GM18520 (cell line): ENCODE measurements around the gene CKAP2.
"Not testable (repeated sequence)": the region's sequence is repeated elsewhere in the genome, so short reads cannot be mapped to it uniquely, and the experiment has no call there.

Source experiments
- ATAC-seq: cut with Tn5 transposase; IDR thresholded peaks from one replicate; pipeline ENCODE4 v1.9.1; 2021; ENCODE audit not compliant: unreplicated experiment

CKAP2 gene

DNA sequence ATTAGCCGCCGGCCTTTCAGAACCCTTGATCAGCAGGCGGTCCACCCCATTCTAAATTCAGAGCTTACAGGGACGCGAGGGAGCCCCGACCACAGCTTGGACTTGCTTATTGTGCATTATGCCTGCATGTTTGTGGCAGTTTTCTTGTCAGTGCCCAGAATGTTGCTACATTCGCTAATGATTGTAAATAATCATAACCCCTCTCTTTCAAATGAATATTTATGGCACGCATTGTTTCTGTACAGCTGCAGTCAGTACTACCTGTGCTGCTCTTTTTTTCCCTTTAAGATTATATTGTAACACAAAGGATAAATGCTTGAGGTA is 4.5 kb upstream of the CKAP2 start:
- ATAC-seq = no peak

DNA sequence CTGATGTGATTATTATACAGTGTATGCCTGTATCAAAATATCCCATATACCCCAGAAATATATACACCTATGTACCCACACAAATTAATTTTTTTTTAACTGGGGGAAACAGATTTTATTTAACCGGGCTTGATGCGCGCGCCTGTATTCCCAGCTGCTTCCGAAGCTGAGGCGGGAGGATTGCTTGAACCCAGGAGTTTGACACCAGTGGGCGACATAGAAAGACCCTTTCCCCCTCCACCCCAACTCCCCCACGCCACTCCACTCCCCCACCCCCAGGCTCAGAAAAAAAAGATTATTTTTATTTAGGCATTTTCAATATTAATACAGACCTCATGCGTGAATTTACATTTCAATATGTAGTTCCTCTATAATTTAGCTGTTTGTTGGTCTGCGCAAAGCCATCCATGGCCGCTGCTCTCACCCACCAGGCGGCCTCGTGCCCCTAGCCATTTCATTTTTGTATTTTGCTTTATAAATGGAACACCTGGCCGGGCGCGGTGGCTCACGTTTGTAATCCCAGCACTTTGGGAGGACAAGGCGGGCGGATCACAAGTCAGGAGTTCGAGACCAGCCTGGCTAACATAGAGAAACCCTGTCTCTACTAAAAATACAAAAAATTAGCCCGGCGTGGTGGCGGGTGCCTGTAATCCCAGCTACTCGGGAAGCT is 4.0 kb upstream of the CKAP2 start:
- ATAC-seq = no peak

DNA sequence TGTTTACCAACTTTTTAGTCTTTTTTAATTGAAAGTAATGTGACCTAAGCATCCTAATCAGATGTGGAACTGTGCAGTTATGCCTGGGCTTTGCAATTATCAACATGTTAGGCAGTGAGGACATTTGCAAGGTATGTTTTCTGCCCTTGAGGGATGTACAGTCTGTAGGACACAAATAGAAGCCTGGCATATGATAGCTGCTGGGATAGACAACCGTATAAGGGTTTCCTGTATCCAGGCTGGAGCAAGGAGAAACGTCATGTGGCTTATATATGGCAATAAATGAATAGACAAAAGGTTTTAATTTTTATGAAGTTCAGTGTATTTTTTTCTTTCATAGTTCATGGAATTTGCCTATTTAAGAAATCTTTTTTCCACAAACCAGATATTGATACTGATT is 2.8 kb upstream of the CKAP2 start:
- no peak for ATAC-seq

DNA sequence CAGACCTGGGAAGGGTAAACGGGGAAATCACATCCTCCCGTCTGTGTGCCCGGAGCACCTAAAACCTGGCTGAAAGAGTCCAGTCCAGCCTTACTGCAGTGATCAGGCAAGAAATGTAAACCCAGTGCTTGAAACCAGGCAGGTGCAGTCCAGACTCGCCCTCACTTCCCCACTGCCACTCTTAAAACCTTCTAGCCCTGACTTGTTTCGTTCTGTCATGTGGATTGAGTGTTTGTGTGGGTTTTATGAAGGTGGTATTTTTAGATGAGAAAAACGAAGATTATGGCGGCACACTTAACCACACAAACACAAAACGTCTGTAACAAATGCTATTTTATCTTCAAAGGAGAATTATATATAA is 839 bp upstream of the CKAP2 start:
- ATAC-seq = peak; percentile 17

DNA sequence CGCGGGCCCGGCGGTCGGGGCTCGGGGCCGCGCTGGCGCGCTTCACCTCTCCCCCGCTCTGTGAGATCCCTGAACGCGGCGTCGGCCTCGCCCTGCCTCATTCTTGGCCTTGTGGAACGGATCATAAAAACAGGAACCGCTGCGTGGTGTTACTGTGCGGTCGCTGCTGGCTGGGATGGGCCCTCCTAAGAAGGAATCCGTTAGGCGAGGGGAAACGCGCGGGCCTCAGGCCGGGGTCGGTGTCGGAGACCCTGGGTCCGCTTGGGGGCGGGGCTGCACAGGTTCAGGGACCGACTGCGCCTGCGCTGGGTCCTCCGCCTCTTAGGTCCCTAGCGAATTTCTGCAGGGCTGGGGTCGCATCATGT is 381 bp downstream of the CKAP2 start:
- ATAC-seq = peak; percentile 1

DNA sequence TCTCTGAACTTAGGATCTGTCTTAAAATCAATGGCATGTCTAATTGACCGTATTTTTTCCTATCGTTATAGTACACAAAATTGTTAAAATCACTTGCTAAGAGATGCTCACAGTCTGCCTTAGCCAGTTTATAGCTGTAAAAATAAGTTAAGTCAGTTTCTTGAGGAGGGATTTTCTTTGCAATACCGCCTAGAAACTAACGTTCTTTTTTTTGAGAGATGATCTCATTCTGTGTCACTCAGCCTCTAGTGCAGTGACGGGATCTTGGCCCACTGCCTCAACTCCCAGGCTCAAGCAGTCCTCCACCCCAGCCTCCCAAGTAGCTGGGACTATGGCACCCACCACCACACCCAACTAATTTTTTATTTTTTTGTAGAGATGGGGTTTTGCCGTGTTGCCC is 4.4 kb downstream of the CKAP2 start:
- ATAC-seq = no peak

DNA sequence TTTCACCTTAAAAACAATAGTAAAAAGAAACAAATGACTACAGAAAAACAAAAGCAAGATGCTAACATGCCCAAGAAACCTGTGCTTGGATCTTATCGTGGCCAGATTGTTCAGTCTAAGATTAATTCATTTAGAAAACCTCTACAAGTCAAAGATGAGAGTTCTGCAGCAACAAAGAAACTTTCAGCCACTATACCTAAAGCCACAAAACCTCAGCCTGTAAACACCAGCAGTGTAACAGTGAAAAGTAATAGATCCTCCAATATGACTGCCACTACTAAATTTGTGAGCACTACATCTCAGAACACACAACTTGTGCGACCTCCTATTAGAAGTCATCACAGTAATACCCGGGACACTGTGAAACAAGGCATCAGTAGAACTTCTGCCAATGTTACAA is 6.0 kb downstream of the CKAP2 start:
- no peak for ATAC-seq

DNA sequence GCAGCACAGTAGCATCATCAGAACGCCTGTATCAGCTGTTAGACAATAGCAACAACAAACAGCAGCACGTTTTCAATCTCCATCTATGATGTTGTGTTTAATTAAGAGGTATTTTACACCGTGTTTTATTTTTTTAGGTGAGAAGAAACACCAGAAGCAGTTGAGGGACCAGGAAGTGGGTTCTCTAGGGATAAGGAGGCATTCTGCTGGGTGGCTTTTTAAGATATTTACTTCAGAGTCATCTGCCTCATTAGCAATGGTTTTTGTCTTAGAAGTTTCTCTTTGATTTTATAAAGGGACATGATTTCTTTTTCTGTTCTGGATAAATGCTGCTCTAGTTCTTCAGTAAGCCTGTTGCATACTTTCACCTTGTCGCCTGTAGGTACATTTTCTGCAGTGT is 8.2 kb downstream of the CKAP2 start:
- ATAC-seq = no peak

DNA sequence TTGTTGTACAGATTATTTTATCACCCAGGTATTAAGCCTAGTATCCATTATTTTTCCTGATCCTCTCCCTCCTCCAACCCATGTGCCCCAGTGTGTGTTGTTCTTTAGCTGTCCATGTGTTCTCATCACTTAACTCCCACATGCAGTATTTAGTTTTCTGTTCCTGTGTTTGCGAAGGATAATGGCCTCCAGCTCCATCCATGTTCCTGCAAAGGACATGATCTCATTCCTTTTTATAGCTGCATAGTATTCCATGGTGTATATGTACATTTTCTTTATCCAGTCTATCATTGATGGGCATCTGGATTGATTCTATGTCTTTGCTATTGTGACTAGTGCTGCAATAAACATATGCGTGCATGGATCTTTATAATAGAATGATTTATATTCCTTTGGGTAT is 13.2 kb downstream of the CKAP2 start:
- not testable (repeated sequence) for ATAC-seq

DNA sequence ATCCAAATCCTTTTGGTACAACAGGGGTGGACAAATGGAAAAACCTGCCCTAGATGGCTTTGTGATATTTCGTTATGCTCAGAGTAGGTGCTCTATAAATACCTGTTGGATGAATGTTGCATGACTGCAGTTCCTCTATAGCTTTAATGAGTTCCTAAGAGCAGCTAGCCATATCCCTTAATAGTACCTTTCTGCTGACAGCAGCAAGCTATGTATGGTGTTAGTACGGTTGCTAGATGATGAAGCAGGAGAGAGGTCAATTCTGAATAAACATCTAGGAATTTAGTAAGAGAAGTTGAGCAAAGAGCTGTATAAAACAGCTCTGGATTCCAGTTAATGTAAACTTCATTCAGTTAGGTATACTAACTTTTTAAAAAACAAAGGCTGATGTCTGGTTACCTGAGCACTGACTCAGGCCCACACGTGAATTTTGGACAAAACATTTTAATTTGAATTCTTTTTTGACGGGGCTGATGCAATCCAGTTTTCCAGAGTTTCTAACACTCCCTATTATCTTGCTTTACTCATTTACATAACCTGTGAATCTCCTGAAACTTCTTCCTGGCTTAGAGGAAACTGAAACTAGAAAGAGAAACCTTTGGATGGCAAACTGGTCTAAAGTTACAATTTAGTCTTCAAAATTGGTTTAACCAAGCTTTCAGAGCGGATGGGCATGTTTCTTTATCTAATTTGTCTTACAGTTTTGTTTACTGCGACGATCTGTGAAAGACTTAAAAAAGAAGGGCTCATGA is 25.6 kb downstream of the CKAP2 start:
- ATAC-seq = not testable (repeated sequence)

DNA sequence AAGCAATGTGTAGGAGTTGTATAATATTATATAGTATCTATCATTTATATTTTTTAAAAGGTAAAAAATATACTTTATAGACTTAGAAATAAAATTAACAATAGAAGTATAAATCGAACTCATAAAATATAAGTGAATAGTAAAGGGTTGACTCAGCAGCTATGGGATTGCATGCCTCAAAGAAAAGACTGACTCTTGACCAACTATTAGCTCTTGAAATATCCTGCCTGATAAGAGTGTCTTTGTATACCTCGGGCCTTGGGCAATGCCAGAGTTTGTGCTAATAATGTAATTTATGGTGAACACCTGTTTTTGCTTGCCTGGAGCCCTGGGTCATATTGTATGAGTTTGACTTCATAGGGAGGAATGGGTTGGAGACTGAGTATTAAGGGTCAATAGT is 31.8 kb downstream of the CKAP2 start:
- ATAC-seq = not testable (repeated sequence)

DNA sequence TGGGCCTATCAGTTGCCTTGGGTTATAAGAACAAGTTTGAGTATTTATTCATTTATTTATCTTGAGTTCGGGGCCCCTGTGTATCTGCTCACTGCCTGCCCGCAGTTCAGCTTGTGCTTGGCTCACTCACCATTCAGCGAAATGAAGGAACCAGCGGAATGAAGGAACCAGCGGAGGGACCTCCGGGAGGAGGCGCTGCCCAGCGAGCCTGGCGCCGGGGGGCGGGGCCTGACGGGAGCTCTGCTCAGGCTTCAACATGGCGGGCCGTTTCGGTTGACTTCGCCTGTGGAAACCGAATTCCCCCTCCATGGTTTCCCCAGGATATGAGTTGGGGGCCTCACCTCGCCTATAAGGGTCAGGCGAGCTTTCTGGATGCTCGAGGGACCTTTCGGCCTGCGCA is 33.5 kb downstream of the CKAP2 start:
- not testable (repeated sequence) for ATAC-seq

DNA sequence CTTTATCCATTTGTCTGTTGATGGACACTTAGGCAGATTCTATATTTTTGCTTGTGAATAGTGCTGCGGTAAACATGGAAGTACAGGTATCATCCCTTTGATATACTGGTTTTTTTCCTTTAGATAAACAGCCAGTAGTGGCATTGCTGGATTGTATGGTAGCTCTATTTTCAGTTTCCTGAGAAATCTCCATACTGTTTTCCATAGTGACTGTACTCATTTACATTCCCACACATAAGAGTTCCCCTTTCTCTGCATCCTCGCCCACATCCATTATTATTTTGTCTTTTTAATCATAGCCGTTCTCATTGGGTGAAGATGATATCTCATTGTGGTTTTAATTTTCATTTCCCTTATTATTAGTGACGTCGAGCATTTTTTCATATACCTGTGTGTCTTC is 35.7 kb downstream of the CKAP2 start:
- not testable (repeated sequence) for ATAC-seq

DNA sequence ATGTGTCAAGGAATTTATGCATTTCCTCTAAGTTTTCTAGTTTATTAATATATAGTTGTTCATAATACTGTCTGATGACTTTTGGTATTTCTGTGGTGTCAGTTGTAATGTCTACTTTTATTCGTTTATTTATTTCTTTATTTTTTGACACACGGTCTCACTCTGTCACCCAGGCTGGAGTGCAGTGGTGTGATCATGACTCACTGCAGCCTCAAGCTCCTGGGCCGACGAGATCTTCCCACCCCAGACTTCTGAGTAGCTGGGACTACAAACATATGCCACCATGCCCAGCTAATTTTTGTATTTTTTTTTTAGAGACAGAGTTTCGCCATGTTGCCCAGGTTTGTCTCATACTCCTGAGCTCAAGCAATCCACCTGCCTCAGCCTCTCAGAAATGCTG is 39.0 kb downstream of the CKAP2 start:
- not testable (repeated sequence) for ATAC-seq

DNA sequence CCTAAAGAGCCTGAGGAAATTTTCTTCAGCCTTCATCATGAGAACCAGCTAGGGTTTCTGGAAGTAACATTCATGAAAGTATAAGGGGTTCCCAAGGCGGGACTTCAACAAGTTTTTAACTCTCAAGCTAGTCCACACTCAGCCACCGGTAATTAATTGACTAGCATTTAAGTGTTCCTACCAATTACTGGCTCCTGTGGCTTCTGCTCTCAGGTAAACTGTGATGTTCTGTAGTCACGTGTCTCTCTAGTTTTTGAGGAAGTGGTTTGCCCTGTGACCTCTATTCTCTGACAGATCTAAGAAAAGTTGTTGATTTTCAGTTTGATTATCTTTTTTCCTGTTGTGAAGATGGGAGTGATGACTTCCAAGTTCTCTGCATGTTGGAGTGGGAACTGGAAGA is 42.7 kb downstream of the CKAP2 start:
- peak; percentile 55 for ATAC-seq

DNA sequence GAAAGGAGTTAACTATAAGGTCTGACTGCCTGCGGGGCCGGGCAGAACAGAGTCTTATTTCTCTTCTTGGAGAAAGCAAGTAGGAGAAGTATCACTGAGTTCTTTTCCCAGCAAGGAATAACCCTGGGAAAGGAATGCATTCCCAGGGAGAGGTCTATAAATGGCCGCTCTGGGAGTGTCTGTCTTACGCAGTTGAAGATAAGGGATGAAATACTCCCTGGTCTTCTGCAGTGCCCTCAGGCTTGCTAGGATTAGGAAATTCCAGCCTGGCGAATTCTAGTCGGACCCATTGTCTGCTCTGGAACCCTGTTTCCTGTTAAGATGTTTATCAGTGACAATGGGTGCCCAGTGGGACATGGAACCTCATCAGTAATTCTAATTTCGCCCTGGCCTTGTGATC is 47.0 kb downstream of the CKAP2 start:
- not testable (repeated sequence) for ATAC-seq

DNA sequence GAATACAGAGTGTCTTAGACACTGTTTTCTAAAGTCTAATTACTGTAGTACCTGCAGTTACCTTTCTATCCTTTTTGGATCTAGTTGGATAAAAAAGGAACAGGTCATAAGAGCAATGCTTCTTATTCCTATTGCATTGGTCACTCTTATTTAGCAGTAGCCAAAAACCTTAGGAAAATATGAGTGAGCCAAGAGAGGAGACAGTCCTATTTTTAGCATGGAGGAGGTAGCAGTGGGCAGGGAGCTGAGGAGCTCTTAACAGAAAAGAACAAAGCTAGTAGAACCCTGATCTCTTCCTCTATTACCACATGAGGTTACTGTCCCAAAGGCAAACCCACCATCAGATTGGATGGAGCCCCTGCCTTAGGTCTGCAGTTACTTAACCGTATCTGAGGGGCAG is 50.6 kb downstream of the CKAP2 start:
- not testable (repeated sequence) for ATAC-seq

DNA sequence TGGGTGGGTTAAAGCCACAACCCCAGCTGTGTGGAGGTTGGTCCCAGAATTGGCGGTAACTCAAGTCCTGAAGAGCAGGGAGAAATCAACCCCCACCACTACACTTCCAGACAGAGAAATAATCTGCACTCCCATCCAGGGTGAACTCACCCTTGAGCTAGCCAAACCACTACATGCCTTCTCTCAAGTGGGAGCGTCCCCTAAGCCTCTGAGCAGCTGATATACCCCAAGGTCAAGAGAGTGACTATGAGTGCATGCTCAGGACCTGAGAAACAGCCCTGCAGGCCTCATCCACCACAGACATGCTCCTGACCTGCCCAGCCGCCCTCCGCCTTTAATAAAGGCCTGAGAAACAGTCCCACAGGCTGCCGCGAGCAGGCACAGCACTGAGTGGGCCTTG is 54.3 kb downstream of the CKAP2 start:
- not testable (repeated sequence) for ATAC-seq

DNA sequence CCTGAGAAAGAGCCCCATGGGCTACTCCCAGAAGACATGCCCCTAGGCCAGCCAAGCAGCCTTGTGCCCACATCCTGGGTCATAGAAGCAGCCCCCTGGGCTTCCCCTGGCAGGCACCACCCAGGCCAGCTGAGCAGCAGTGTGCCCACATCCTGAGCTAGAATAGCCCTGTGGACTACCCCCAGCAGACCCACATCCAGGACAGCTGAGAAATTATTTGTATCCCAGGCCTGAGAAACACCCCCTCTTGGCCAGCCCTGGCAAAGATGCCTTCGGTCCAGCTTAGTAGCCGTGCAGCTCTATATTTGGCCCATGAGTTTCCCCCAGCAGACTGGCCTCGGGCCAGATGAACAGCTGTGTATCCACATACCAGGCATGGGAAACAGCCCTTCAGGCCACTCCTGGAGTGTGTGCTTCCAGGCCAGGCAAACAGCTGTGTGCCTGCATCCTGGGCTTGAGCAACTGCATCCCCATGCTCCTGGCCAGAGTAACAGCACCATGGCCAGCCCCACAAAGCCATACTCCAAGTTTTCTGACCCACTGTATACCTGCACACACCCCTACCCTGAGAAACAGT is 55.0 kb downstream of the CKAP2 start:
- ATAC-seq = not testable (repeated sequence)

DNA sequence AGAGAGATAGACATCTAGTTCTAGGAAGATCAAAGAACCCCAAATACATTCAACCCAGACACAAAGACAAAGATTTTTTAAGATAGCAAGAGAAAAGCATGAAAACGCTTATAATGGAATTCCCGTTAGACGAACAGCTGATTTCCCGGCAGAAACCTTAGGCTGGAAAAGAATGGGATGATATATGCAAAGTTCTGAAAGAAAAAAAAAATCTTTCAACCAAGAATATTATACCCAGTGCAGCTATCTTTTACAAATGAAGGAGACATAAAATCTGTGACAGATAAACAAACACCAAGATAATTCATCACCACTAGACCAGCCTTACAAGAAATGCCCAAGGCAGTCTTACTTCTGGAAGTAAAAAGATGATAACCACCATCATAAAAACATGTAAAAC is 56.3 kb downstream of the CKAP2 start:
- not testable (repeated sequence) for ATAC-seq

DNA sequence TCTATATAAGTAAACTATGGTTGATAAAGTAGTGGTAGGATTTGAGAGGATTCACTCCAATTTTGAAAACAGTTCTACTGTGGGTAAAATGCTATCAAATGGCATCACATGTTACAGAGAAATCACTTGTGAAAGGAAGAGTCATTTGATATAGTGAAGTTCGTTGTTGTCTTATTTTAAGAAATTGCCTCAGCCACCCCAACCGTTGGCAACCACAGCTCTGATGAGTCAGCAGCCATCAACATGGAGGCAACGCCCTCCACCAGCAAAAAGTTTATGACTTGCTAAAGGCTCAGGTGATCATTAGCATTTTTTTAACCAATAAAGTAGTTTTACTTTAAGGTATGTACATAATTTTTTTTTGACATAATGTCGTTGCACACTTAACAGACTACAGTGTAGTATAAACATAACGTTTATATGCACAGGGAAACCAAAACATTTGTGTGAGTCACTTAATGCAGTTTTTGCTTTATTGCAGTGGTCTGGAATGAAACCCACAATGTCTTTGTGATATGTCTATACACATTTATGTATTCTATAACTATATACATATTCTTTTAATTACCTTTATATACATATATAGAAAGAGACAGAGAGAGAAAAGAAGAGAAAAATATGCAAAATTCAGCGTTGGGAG is 58.8 kb downstream of the CKAP2 start:
- ATAC-seq = not testable (repeated sequence)

DNA sequence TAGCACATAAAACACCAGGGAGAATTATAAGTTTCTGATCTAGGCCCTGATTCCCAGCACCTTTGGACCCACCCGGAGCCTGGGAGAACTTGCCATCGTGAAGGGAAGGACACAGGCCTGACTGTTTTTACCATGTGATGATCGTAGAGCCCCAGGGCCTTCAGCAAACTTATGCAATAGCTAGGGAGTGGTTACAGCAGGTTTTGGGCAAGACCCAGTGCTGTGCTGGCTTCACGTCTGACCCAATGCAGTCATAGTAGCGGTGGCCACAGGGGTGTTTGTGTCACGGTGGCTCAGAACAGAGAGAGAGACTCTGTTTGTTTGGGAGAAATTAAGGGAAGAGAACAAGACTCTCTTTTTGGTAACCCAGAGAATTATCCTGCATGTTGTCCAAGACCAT is 68.0 kb downstream of the CKAP2 start:
- ATAC-seq = not testable (repeated sequence)
